OCI-M1 (cell line): ENCODE measurements around the gene FASN.
"Not testable (repeated sequence)": the region's sequence is repeated elsewhere in the genome, so short reads cannot be mapped to it uniquely, and the experiment has no call there.

ENCODE experiments used
- DNase-seq: peaks from one replicate; lab custom pipeline; 2025; lab: John Stamatoyannopoulos, UW

Gene FASN

DNA sequence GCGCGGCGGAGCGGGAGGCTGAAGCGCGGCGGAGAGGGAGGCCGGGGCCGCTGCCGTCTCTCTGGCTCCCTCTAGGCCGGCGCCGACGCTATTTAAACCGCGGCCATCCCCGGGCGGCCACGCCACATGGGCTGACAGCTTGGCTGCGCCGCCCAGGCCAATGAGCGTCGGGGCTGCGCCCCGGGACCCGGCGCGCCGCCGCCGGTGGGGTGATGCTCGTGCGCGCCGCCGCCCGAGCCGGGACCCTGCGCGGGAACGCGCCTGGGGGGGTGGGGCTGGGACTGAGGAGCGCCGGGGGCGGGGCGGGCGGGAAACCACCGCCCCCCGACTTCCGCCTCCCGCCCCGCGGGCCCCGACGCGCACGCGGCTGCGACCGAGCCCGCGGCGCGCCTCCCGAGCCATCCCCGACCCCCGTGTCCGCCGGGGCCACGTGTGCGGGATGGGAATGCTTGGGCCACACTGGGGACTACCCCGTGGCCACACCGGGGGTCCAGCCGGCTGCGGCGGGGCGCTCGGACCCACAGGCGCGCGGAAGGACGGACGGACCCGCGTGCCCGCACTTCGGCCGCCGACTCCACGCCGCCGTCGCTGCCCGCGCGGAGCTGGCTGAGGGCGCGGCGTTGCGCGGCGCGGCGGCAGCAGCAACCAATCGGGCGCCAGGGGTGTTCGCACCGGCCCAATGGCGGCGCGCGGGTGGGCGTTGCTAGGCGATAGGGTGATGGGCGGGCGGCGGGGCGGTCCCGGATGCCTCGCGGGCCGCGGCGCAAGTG, at the start of gene FASN:
FASN (minus strand) TSS at position 68 of the 770 bp plus-strand sequence. CDS start 1,791 bp downstream, outside the sequence.
- peak; percentile 96 for DNase-seq

DNA sequence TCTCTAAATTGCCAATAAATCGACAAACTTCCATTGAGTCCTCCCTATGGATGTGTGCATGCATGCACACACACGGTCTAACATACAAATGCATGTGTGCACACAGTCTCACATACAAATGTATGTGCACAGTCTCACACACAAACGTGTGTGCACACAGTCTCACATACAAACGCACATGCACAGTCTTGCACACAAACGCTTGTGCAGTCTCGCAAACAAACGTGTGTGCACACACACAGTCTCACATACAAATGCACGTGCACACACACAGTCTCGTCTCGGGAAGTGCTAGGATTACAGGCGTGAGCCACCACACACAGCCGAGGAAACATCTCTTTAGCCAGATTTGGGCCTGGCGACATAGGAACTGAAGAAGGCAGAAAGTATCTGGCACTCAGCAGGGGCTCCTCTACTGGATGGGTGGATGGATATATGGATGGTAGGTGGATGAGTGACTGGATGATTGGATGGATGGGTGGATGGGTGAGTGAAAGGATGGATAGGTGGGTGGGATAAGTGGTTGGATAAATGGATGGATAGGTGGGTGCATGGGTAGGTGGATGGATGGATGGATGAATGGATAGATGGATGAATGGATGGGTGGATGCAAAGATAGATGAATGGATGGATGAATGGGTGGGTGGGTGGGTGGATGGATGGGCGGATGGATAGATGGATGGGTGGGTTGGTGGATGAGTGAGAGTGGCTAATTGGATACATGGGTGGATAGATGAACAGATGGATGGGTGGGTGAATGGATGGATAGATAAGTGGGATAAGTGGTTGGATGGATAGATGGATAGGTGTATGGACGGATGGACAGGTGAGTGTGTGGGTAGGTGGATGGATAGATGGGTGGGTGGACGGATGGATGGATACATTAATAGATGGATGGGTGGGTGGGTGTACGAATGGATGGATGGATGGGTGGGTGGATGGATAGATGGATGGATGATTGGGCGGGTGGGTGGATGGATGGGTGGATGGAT, 48.9 kb upstream of the FASN start:
- DNase-seq = no peak

DNA sequence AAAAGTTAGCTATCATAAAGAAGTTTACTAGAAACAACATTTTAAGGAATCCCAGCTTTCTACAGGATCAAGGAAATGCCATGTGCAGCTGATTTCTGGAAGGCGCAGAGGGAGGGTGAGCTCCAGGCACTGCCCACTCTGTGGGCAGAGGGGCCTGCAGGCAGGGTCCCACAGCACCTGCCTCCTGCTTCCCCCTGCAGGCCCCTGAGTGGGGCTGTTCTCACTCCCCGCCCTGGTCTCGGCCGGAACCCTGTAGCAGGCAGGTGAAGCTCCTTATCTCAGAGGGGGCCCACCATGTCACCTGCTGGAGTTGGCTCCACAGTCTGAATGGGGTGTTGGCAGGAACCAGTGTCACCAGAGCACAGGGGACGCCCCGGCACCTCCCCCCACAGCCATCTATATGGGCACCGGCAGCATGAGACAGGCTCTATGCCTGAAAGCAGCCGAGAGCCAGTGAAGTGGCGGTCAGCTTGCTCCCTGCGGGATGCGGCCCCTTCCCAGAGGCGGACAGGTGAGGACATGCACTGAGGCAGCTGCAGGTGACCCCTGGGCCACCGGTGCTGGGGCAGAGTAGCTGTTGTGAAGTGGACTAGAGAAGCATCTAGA, 47.6 kb upstream of the FASN start:
- no peak for DNase-seq

DNA sequence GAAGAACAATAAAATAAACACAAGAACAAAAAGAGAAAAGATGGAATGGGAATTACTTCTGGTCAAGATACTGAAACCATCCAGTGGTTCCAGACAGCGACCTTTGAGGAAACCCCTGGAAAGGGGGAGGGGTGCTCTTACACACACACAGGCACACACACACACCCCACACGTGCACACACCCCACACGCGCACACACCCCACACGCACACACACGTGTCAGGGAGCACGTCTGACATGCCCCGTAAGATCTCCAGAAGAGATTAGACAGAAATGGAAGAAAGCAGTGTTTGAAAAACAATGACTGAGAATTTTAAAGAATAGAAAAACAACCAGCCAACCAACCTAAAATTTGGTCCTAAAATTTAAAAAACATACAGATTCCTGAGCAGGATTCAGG, 45.3 kb upstream of the FASN start:
- DNase-seq = no peak

DNA sequence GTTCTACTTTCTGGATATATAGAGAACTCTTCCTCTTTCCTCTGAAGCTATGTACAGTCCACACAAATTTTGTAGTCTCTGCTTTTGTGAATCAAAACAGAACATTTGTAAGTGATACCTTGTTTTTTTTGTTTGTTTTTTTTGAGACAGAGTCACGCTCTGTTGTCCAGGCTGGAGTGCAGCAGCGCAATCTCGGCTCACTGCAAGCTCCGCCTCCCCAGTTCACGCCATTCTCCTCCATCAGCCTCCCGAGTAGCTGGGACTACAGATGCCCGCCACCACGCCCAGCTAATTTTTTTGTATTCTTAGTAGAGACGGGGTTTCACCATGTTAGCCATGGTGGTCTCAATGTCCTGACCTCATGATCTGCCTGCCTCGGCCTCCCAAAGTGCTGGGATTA, 41.9 kb upstream of the FASN start:
- DNase-seq = not testable (repeated sequence)

DNA sequence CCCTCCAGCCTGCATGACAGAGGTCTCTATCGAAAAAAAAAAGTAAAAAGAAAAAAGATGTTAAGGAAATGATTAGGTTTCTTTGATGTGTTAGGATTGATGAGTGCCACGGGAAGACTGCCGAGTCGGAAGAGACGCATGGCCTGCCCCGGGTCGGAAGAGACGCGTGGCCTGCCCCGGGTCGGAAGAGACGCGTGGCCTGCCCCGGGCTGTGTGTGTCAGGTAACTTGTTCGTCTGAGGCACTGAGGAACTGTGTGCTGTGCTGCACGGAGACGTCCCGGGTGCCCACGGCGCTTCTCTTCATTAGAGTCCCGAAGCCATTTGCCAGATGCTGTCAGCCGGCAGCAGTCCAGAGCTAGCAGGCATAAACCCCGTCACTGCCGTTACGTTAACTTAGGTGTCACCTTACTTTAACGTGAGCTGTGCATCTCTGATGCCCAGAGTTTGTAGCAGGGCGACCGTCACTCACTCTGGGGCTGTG, 40.5 kb upstream of the FASN start:
- DNase-seq = no peak

DNA sequence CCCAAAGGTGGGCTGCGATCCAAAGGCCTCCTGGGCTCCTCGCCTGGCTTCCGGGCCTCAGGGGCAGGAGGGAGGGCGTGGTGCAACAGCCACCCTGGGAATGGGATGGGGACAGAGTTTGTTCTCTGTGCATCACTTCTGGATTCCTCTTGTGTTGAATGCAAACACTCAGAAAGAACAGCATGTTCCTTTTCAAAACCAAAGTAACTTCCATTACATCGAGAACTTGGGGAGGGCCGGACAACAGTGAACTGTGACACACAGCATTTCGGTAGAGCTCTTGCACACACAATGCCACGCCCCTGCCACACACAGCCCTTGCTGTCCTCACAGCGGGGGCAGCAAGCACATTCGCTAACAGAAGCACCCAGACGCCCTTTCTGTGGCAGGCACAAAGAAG, 36.1 kb upstream of the FASN start:
- DNase-seq = no peak

DNA sequence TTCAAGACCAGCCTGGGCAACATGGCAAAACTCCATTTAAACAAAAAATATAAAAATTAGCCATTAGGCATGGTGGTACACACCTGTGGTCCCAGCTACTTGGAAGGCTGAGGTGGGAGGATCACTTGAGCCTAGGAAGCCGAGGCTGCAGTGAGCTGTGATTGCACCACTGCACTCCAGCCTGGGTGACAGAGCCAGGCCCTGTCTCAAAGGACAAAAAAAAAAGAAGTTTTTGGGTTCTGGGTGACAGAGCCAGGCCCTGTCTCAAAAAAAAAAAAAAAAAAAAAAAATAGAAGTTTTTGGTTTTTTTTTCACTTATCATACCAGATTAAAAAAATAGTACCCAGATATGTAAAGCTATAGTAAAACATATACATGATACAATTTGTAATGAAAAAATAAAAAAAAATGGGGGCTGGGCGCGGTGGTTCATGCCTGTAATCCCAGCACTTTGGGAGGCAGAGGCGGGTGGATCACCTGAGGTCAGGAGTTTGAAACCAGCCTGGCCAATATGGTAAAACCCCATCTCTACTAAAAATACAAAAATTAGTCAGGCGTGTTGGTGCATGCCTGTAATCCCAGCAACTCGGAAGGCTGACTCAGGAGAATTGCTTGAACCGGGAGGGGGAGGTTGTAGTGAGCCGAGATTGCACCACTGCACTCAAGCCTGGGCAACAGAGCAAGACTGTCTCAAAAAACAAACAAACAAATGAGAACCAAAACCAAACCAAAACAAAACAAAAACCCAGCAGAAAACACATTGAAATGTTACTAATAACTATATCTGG, 35.3 kb upstream of the FASN start:
- not testable (repeated sequence) for DNase-seq

DNA sequence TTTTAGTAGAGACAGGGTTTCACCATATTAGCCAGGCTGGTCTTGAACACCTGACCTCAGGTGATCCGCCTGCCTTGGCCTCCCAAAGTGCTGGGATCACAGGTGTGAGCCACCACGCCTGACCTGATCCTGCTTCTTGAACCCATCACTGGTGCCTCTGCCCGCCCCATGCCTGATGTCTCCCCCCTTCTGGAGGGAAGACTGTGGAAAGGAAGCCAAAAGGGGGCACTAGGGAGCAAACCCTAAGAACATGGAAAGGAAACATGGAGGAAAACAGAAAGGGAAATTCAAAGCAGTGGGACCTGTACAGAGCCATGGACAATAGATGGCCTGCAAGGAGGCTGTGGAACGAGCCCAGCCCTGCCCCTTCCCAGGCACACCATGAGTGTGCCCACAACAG, 31.1 kb upstream of the FASN start:
- no peak for DNase-seq

DNA sequence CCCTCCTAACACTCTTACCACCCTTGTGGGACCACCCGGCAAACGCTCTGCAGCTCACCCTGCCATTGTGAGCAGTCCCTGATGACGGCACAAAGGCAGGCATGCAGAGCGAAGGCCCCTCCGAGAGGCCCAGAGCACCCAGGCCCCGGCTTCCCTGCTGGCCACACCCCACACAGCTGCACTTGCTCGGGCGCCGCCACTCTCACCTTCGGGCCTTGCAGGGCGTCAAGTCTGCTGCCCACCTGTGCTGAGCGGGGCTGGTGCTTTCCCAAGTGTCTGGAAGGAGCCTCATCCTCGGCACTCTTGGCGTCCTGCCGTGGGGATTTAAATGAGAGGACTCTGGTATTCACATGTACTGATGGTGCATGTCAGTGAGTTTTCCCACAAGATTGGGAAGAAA, 30.3 kb upstream of the FASN start:
- DNase-seq = no peak

DNA sequence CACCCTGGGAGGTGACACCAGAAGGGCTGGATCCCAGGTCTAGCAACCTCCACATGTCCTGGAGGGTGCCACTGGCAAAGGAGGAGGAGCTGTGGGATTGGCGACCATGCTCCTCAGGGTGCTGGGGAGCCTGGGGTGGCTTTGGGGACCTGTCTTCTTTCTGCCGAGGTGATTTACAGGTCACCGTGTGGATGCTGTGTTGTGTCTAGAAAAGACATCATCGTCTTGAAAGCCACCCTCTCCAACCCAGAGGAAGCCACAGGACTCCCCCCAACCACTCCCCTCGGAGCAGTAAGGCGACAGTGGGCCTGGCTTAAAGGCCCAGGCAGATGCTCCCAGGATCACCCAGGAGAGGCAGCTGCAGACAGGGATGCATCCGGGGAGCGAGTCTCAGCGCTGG, 29.7 kb upstream of the FASN start:
- no peak for DNase-seq

DNA sequence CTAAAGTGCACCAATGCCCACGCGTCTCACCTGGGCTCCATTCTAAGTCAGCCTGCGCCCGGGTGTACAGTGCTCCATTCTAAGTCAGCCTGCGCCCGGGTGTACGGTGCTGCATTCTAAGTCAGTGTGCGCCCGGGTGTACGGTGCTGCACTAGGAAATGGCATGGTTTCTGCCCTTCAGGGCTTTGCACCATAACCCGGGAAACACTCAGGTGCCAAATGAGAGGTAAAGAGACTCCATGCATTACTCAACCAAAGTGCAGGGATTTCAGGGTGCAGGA, 29.2 kb upstream of the FASN start:
- no peak for DNase-seq

DNA sequence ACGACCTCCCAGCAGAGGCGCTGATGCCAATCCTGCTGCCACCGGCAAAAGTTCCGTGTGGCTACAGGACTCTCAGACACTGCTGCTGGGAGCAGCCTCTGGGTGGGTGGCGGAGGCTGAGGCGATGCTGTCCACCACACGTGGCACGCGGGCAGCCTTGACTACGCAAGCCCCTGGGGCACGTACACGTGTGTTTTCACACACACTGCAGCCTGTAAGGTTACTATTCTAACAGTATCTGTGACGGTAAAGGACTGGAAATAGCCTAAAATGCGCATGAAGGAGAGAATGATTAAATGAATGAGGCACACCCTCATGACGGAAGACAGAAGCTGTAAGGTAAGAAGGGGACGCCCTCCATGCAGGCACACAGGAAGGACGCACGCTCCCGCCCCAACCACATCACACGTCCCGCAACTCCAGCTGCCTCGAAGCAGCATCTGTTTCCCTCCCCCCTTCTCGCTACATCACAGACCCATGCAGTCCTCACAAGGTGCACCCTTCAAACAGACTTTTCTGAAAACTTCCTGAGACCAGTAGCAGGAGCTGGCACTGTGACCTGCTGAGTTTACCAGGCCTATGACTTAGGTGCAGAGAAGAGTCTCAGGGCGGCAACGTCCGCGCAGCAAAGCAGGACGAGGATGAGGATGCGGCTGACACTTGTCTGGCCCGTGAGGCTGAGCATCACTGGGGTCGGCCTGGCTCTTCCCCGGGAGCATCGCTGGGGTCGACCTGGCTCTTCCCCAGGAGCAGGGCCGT, 28.7 kb upstream of the FASN start:
- no peak for DNase-seq

DNA sequence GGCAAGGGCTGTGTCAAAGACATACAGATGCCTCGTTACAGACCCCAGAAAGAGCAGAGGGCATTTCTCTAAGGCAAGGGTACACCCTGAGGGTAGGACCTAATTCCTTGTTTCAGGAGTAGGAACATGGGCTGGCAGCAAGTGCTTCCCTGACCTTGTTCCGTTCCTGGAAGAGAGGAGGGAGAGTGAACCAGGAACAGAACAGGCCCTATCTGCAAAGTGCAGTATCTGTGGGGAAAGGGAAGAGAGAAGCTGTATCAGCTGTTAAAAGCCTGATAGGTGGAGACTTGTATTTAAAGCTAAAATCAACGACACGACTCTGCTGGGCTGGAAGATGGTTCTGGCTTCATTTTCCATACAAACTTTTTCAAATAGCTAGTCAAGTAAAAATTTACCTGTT, 26.1 kb upstream of the FASN start:
- DNase-seq = no peak

DNA sequence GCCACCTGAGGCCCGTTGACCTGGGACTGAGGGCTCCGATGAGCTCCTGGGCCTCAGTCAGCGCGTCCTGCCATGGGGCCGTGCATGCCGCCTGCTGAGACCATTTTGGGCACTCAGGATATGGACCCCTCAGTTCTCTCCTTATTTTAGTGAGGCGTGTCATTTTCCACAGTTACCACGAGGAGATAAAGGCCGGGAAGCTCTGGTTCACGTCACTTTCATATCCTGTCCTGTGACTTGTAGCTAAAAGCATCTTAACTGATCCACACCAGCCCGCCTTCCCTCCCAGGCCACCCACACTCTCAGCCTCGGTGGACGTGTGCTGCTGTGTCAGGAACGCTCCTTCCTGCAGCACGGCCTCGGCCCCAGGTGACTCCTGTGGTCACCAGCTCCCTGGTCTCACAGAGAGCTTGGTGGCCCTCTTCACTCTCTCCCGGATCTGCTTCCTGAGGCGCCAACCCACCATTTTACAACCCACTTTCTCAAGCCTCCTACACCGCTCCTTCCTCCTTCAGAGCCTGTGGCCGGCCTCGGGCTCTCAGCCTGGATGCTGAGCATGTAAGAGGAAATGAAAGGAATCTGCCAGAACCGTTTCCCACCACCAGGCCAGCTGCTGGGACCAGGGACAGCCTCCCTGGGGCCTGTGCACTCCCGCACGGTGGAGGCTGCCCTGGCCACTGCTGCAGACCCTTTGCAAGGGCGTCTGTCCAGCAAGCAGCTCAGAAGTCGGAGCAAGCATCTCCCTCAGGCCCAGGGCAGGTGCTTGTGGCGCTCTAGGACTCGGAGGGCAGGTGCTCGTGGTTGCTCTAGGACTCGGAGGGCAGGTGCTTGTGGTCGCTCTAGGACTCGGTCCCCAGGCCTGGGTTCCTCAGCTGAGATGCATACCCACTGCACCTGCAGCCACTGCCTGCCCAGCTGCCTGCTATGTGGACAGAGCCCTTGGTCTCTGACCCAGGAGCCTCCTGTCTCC, 23.9 kb upstream of the FASN start:
- DNase-seq = no peak

DNA sequence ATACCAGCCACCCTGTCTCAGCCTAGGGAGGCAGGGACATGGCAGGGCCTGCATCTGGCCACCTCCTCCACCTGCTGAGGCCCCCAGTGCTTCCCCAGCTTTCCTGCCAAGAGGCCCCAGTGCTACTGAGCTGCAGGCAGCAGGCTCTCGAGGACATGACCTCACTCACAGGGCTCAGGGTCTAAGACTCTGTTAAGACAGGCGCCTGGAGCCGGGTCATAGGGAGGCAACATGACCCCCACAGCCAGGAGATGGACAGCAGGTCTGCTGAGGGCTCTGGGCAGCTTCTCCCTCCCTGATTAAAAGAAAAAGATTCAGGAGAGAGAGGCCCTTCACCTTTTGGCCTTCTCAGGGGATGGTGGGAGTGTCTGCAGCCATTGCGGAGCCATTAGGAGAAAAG, 23.2 kb upstream of the FASN start:
- DNase-seq = no peak

DNA sequence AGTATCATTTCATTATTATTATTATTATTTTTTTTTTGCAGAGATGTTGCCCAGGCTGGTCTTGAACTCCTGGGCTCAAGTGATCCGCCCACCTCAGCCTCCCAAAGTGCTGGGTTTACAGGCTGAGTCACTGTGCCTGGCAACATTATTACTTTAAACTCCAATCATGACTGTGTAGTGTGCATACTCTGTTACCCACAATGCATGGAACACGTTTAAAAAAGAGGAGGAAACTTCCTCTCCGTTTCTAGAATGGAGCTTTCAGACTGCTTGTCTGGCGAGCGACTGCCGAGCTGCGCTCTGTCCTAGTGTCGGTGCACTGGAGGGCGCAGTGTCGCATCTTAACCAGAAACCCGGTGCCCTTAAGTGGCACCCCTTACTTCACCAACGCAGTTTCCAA, 22.1 kb upstream of the FASN start:
- DNase-seq = peak; percentile 19

DNA sequence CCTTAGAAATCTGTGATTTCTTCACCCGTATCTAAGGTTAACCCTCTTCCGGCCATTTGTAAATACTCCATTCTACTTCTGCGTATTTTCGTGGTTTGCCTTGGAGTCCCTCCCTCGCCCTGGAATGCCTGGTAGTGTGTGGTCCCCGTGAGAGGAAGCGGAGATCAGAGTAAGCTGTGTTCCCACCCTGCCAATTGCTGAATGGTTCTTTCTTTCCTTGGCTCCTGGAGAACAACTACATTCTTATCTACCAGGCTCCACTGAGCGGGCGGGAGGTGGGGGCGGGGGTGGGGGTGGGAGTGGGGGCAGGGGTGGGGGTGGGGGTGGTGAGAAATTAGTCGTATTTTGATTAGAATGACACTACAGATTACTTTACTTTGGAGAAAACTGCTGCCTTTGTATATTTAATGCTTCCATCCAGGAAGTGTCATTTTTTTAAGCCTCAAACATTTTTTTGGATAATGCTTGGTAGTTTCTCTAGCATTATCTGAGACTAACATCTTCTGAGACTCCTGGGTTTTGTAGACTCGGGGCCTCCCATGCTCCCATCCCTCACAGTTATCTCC, 20.9 kb upstream of the FASN start:
- DNase-seq = peak; percentile 70

DNA sequence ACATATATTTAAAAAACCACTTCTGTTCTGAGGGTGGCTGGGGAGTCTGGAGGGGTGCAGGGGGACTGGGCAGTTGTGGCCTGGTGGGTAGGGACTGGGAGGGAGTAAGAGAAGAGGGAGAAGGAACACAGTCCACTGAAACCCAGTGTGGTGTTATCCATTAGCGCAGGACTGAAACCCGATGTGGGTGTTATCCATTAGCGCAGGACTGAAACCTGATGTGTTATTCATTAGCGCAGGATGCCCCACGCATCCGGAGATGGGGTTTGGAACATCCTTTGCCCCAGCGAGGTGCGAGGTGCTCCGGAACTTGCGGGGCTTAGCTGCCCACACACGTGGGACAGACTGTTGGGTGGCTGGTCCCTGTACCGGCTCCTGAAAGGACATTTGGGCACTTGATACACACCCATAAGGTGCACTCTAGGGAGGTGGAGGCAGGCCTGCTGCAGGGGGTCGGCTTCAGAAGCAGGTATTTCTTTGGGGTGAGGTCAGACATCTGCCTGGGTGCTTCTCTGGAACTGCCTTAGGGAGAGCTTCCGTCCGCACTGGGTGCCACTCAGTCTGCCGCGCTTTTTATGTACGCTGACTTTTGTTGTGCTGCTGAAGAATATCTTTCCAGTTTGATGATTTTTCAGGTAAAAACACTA, 20.3 kb upstream of the FASN start:
- DNase-seq = no peak
